ENCODE data around the gene ACSM2B. TPM values are rescaled to one million over a fixed set of nuclear protein-coding genes. Genes with fewer than 3 reads are reported as not detected.
"Not testable (repeated sequence)": the region's sequence is repeated elsewhere in the genome, so short reads cannot be mapped to it uniquely, and the experiment has no call there.

Gene ACSM2B
- total RNA-seq, 5 donors from 2014 or later (not counting 1 experiment from before 2014, with no cell fraction given), result 0.18 to 0.86 TPM; not detected in 3

GRCh38 chr16:20517149-20517548 lies 59.0 kb downstream of the ACSM2B start:
- Histone ChIP-seq H3K27me3 (replicated peaks in 1 of 2; ENCODE audit: control insufficient read depth in 2 of 2, extremely low read depth in 1 of 2, insufficient read depth in 2 of 2, low read length in 1 of 2) (peaks cover 0 to 2% of the 10 kb centered on the region in 2 experiments), H3K36me3 (ENCODE audit: control insufficient read depth in 2 of 2, extremely low read depth in 1 of 2, insufficient read depth in 1 of 2, low read length in 1 of 2) (no peaks in the 10 kb centered on the region), H3K4me3 (ENCODE audit: control insufficient read depth in 1 of 2, extremely low read depth in 1 of 2, low read length in 1 of 2) (no peak overlapping the region), H3K4me1 (ENCODE audit: control insufficient read depth in 1 of 2, extremely low read depth in 1 of 2, insufficient read depth in 2 of 2, low read length in 2 of 2) (no peaks in the 10 kb centered on the region), H3K27ac (ENCODE audit: low read length) (no peak overlapping the region), H3K9me3 (no peaks in the 10 kb centered on the region)
- Mint-ChIP-seq H3K27ac (no peak overlapping the region), H3K36me3 (no peaks in the 10 kb centered on the region), H3K27me3 (peaks cover 12 to 16% of the 10 kb centered on the region in 2 donors), H3K4me3 (no peak overlapping the region), H3K4me1 (no peaks in the 10 kb centered on the region), H3K9me3 (peaks cover 0 to 9% (median 0%) of the 10 kb centered on the region in 3 donors)
- ChIA-PET POLR2A (interaction anchor here in 1 of 2 donors (0.6 kb wide), 1 partner anchor 27 kb away, joined by 3 read pairs; no protein-coding TSS in a partner anchor), CTCF (interaction anchor here in 1 of 2 donors (0.5 kb wide), 1 partner anchor 78 kb away, joined by 7 read pairs; no protein-coding TSS in a partner anchor)
- no peak for ATAC-seq (replicated peaks in 1 of 4)
- WGBS (ENCODE audit: insufficient coverage), result 88% methylated on average over 1 of the region's 3 CpGs
- no peak for DNase-seq

GRCh38 chr16:20515688-20516090 lies 60.5 kb downstream of the ACSM2B start:
- H3K4me1 Mint-ChIP-seq, result no peaks in the 10 kb centered on the region
- Histone ChIP-seq H3K27ac (ENCODE audit: low read length) (no peak overlapping the region), H3K36me3 (ENCODE audit: control insufficient read depth in 2 of 2, extremely low read depth in 1 of 2, insufficient read depth in 1 of 2, low read length in 1 of 2) (no peaks in the 10 kb centered on the region), H3K9me3 (no peaks in the 10 kb centered on the region), H3K27me3 (replicated peaks in 1 of 2; ENCODE audit: control insufficient read depth in 2 of 2, extremely low read depth in 1 of 2, insufficient read depth in 2 of 2, low read length in 1 of 2) (no peaks in the 10 kb centered on the region), H3K4me1 (ENCODE audit: control insufficient read depth in 1 of 2, extremely low read depth in 1 of 2, insufficient read depth in 2 of 2, low read length in 2 of 2) (no peaks in the 10 kb centered on the region), H3K4me3 (ENCODE audit: control insufficient read depth in 1 of 2, extremely low read depth in 1 of 2, low read length in 1 of 2) (no peak overlapping the region)
- peaks cover 0 to 9% (median 0%) of the 10 kb centered on the region in 3 donors for H3K9me3 Mint-ChIP-seq
- H3K27me3 Mint-ChIP-seq, result peaks cover 14 to 16% of the 10 kb centered on the region in 2 donors
- no peak overlapping the region for H3K4me3 Mint-ChIP-seq
- H3K27ac Mint-ChIP-seq, result no peak overlapping the region
- no peak for DNase-seq
- no peaks in the 10 kb centered on the region for H3K36me3 Mint-ChIP-seq
- POLR2A ChIA-PET, result no interaction called here
- CTCF ChIA-PET, result no interaction called here
- ATAC-seq (replicated peaks in 1 of 4), result no peak

- no peak overlapping the region for H3K4me3 ChIP-seq (ENCODE audit: control insufficient read depth in 1 of 2, extremely low read depth in 1 of 2, low read length in 1 of 2)
- CTCF ChIA-PET, result no interaction called here
- H3K9me3 Mint-ChIP-seq, result peaks cover 10 to 26% (median 21%) of the 10 kb centered on the region in 3 donors
Observed at GRCh38 chr16:20510323-20510722, 65.8 kb downstream of the ACSM2B start.

GRCh38 chr16:20507280-20507679 lies 68.9 kb downstream of the ACSM2B start:
- H3K9me3 Mint-ChIP-seq, result peaks cover 10 to 32% (median 18%) of the 10 kb centered on the region in 3 donors
- H3K4me3 Mint-ChIP-seq, result no peak overlapping the region
- DNase-seq, result no peak
- POLR2A ChIA-PET, result no interaction called here
- no peaks in the 10 kb centered on the region for H3K36me3 Mint-ChIP-seq
- no peak overlapping the region for H3K4me3 ChIP-seq (ENCODE audit: control insufficient read depth in 1 of 2, extremely low read depth in 1 of 2, low read length in 1 of 2)
- no peaks in the 10 kb centered on the region for H3K36me3 ChIP-seq (ENCODE audit: control insufficient read depth in 2 of 2, extremely low read depth in 1 of 2, insufficient read depth in 1 of 2, low read length in 1 of 2)
- H3K27ac Mint-ChIP-seq, result no peak overlapping the region
- H3K27ac ChIP-seq (ENCODE audit: low read length), result no peak overlapping the region
- no peaks in the 10 kb centered on the region for H3K9me3 ChIP-seq
- no peaks in the 10 kb centered on the region for H3K4me1 Mint-ChIP-seq
- ATAC-seq (replicated peaks in 1 of 4), result no peak
- CTCF ChIA-PET, result no interaction called here
- H3K27me3 ChIP-seq (replicated peaks in 1 of 2; ENCODE audit: control insufficient read depth in 2 of 2, extremely low read depth in 1 of 2, insufficient read depth in 2 of 2, low read length in 1 of 2), result peaks cover 0 to 4% of the 10 kb centered on the region in 2 experiments
- peaks cover 0 to 4% of the 10 kb centered on the region in 2 donors for H3K27me3 Mint-ChIP-seq
- no peaks in the 10 kb centered on the region for H3K4me1 ChIP-seq (ENCODE audit: control insufficient read depth in 1 of 2, extremely low read depth in 1 of 2, insufficient read depth in 2 of 2, low read length in 2 of 2)
- WGBS (ENCODE audit: insufficient coverage), result 54% methylated on average over 2 of the region's 2 CpGs

More at GRCh38 chr16:20510323-20510722, 65.8 kb downstream of the ACSM2B start:
- H3K27me3 ChIP-seq (replicated peaks in 1 of 2; ENCODE audit: control insufficient read depth in 2 of 2, extremely low read depth in 1 of 2, insufficient read depth in 2 of 2, low read length in 1 of 2), result no peaks in the 10 kb centered on the region
- H3K27ac ChIP-seq (ENCODE audit: low read length), result no peak overlapping the region
- POLR2A ChIA-PET, result no interaction called here
- Mint-ChIP-seq H3K27ac (no peak overlapping the region), H3K36me3 (no peaks in the 10 kb centered on the region), H3K4me1 (no peaks in the 10 kb centered on the region), H3K27me3 (peaks cover 7 to 8% of the 10 kb centered on the region in 2 donors), H3K4me3 (no peak overlapping the region)
- H3K36me3 ChIP-seq (ENCODE audit: control insufficient read depth in 2 of 2, extremely low read depth in 1 of 2, insufficient read depth in 1 of 2, low read length in 1 of 2), result no peaks in the 10 kb centered on the region
- H3K9me3 ChIP-seq, result no peaks in the 10 kb centered on the region
- no CpG with 5 or more reads among the region's 1 CpG for WGBS (ENCODE audit: insufficient coverage)
- no peaks in the 10 kb centered on the region for H3K4me1 ChIP-seq (ENCODE audit: control insufficient read depth in 1 of 2, extremely low read depth in 1 of 2, insufficient read depth in 2 of 2, low read length in 2 of 2)
- DNase-seq, result no peak
- ATAC-seq (replicated peaks in 1 of 4), result no peak

GRCh38 chr16:20504418-20504817 lies 71.7 kb downstream of the ACSM2B start:
- Histone ChIP-seq H3K27me3 (replicated peaks in 1 of 2; ENCODE audit: control insufficient read depth in 2 of 2, extremely low read depth in 1 of 2, insufficient read depth in 2 of 2, low read length in 1 of 2) (peaks cover 0 to 4% of the 10 kb centered on the region in 2 experiments), H3K36me3 (ENCODE audit: control insufficient read depth in 2 of 2, extremely low read depth in 1 of 2, insufficient read depth in 1 of 2, low read length in 1 of 2) (no peaks in the 10 kb centered on the region), H3K9me3 (no peaks in the 10 kb centered on the region), H3K4me3 (ENCODE audit: control insufficient read depth in 1 of 2, extremely low read depth in 1 of 2, low read length in 1 of 2) (no peak overlapping the region), H3K27ac (ENCODE audit: low read length) (no peak overlapping the region), H3K4me1 (ENCODE audit: control insufficient read depth in 1 of 2, extremely low read depth in 1 of 2, insufficient read depth in 2 of 2, low read length in 2 of 2) (no peaks in the 10 kb centered on the region)
- H3K4me3 Mint-ChIP-seq, result no peak overlapping the region
- no peak overlapping the region for H3K27ac Mint-ChIP-seq
- DNase-seq (no peak), ATAC-seq (replicated peaks in 1 of 4) (no peak)
- WGBS (ENCODE audit: insufficient coverage), result 0% methylated on average over 1 of the region's 1 CpG
- ChIA-PET POLR2A (no interaction called here), CTCF (no interaction called here)
- H3K9me3 Mint-ChIP-seq, result peaks cover 10 to 32% (median 15%) of the 10 kb centered on the region in 3 donors
- H3K4me1 Mint-ChIP-seq, result no peaks in the 10 kb centered on the region
- no peaks in the 10 kb centered on the region for H3K36me3 Mint-ChIP-seq
- peaks cover 0 to 3% of the 10 kb centered on the region in 2 donors for H3K27me3 Mint-ChIP-seq

- H3K36me3 Mint-ChIP-seq; H3K4me1 ChIP-seq (ENCODE audit: control insufficient read depth in 1 of 2, extremely low read depth in 1 of 2, insufficient read depth in 2 of 2, low read length in 2 of 2); POLR2A ChIA-PET; H3K27me3 Mint-ChIP-seq; ATAC-seq (replicated peaks in 1 of 4); H3K27ac Mint-ChIP-seq; H3K9me3 ChIP-seq; H3K27ac ChIP-seq (ENCODE audit: low read length); H3K4me3 Mint-ChIP-seq; H3K4me1 Mint-ChIP-seq; CTCF ChIA-PET; DNase-seq; H3K4me3 ChIP-seq (ENCODE audit: control insufficient read depth in 1 of 2, extremely low read depth in 1 of 2, low read length in 1 of 2); H3K36me3 ChIP-seq (ENCODE audit: control insufficient read depth in 2 of 2, extremely low read depth in 1 of 2, insufficient read depth in 1 of 2, low read length in 1 of 2); H3K9me3 Mint-ChIP-seq; H3K27me3 ChIP-seq (replicated peaks in 1 of 2; ENCODE audit: control insufficient read depth in 2 of 2, extremely low read depth in 1 of 2, insufficient read depth in 2 of 2, low read length in 1 of 2): not testable (repeated sequence)
- no CpG with 5 or more reads among the region's 11 CpGs for WGBS (ENCODE audit: insufficient coverage)
Observed at GRCh38 chr16:20491448-20491847, 84.7 kb downstream of the ACSM2B start.

- H3K27ac Mint-ChIP-seq; H3K9me3 ChIP-seq; H3K4me3 Mint-ChIP-seq; H3K27ac ChIP-seq (ENCODE audit: low read length); H3K36me3 ChIP-seq (ENCODE audit: control insufficient read depth in 2 of 2, extremely low read depth in 1 of 2, insufficient read depth in 1 of 2, low read length in 1 of 2); DNase-seq; POLR2A ChIA-PET; H3K4me1 Mint-ChIP-seq; H3K4me3 ChIP-seq (ENCODE audit: control insufficient read depth in 1 of 2, extremely low read depth in 1 of 2, low read length in 1 of 2); H3K27me3 ChIP-seq (replicated peaks in 1 of 2; ENCODE audit: control insufficient read depth in 2 of 2, extremely low read depth in 1 of 2, insufficient read depth in 2 of 2, low read length in 1 of 2); H3K36me3 Mint-ChIP-seq; ATAC-seq (replicated peaks in 1 of 4); H3K4me1 ChIP-seq (ENCODE audit: control insufficient read depth in 1 of 2, extremely low read depth in 1 of 2, insufficient read depth in 2 of 2, low read length in 2 of 2); H3K9me3 Mint-ChIP-seq; H3K27me3 Mint-ChIP-seq; CTCF ChIA-PET: not testable (repeated sequence)
- WGBS (ENCODE audit: insufficient coverage), result no CpG with 5 or more reads among the region's 3 CpGs
Observed at GRCh38 chr16:20490994-20491393, 85.2 kb downstream of the ACSM2B start.
